ENCODE results near the gene SPECC1.

DNA sequence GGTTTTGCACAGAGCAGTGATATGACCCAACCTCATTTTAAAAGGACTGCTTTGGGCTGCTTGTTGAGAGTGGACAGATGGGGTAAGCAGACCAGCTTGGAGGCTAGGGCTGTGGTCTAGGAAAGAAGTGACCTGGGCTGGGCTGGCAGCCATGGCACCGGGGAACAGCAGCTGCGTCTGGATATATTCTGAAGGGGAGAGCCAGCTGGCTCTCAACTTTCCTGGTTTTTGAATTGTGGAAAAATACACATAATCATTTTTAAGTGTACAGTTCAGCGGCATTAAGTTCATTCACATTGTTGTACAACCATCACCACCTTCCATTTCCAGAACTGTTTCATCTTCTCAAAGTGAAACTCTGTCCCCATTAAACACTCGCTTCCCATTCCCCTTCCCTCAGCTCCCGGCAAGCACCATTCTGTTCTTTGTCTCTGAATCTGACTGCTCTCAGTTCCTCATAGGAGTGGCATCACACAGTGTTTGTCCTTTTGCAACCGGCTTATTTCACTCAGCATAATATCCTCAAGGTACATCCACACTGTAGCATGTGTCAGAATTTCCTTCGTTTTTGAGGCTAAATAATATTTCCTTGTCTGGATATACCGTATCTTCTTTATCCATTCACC, 113.2 kb downstream of the SPECC1 start:
- TF ChIP-seq, protein P1, sequence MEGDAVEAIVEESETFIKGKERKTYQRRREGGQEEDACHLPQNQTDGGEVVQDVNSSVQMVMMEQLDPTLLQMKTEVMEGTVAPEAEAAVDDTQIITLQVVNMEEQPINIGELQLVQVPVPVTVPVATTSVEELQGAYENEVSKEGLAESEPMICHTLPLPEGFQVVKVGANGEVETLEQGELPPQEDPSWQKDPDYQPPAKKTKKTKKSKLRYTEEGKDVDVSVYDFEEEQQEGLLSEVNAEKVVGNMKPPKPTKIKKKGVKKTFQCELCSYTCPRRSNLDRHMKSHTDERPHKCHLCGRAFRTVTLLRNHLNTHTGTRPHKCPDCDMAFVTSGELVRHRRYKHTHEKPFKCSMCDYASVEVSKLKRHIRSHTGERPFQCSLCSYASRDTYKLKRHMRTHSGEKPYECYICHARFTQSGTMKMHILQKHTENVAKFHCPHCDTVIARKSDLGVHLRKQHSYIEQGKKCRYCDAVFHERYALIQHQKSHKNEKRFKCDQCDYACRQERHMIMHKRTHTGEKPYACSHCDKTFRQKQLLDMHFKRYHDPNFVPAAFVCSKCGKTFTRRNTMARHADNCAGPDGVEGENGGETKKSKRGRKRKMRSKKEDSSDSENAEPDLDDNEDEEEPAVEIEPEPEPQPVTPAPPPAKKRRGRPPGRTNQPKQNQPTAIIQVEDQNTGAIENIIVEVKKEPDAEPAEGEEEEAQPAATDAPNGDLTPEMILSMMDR (conservative IDR thresholded peaks at IDR 0.05; ENCODE audit: low read depth, low read length): no peak
- TF ChIP-seq EZH2 (IDR thresholded peaks at IDR 0.05; ENCODE audit: low read length, unreplicated experiment) (no peak), EZH2phosphoT487 (IDR thresholded peaks at IDR 0.05; ENCODE audit: borderline replicate concordance, low read length) (no peak)

Measured in PC-3 (cell line).